Measurements from ENCODE around the gene RNF215. TPM values are rescaled to one million over a fixed set of nuclear protein-coding genes. Genes with fewer than 3 reads are reported as not detected.
A peak's percentile ranks its signal among the peaks of the same experiment; 100 is the strongest.

RNF215 gene
- total and polyA plus RNA-seq, 3 donors from 2014 or later: 18.2 to 24.6 (median 20.9) TPM

DNA sequence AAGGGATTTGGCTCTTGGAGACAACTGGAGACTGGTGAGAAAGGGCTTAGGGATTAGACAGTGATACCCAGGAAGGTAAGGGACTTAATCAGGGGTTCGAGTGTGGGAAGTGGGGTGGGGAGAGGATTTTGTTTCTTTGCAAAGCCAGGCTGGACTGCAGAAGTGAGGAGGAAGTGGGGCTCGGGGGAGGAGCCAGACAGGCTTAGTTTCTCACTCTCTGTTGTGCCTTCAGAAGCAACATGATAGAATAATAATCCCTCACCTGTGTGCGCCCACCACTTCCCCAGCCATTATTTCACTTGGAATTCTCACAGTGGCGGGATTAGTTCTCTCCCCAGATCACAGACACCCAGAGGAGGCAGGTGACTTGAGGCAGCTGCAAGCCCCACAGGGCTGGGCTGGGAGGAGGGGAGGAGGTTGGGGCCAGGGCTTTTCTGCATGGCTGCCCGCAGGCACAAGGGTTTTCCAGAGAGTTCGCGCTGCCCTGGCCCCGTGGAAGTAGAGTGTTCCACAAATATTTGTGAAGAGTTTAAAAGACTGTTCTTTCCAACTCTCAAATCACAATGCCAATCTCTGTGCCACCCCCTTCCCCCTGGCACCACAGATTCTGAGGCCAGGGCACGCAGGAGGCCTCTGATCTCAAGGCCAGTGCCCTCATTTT is 5.6 kb upstream of the RNF215 start:
- TF ChIP-seq CTCF (IDR thresholded peaks at IDR 0.05) (no peak), POLR2A (IDR thresholded peaks at IDR 0.05) (no peak)
- no peaks in the 10 kb centered on the region for H3K36me3 ChIP-seq (ENCODE audit: low read depth, missing control alignments)
- H3K27ac ChIP-seq: no peak overlapping the region
- no peak overlapping the region for H3K4me3 ChIP-seq
- no peaks in the 10 kb centered on the region for H3K27me3 ChIP-seq
- intact Hi-C loops (cut with DNase I; ENCODE audit: low total_unique reads): no loop called here
- H3K4me1 ChIP-seq: peaks cover 13% of the 10 kb centered on the region
- no peaks in the 10 kb centered on the region for H3K9me3 ChIP-seq
- WGBS, 2 donors: 70 to 75% methylated on average over 9 of the region's 9 CpGs
- no peak for DNase-seq

- Histone ChIP-seq H3K36me3 (ENCODE audit: low read depth, missing control alignments) (no peaks in the 10 kb centered on the region), H3K27ac (no peak overlapping the region), H3K27me3 (no peaks in the 10 kb centered on the region), H3K4me1 (peaks cover 10% of the 10 kb centered on the region), H3K9me3 (no peaks in the 10 kb centered on the region), H3K4me3 (no peak overlapping the region)
- intact Hi-C loops (cut with DNase I; ENCODE audit: low total_unique reads): loop anchor here (2.0 kb wide), 1 partner anchor 104 kb away; no protein-coding TSS in a partner anchor
- DNase-seq: peak; percentile 57
- no peak for TF ChIP-seq POLR2A (IDR thresholded peaks at IDR 0.05)
- peak; percentile 52 to 60 (median 56) for TF ChIP-seq CTCF (IDR thresholded peaks at IDR 0.05)
- 72 to 82% methylated on average over 5 of the region's 5 CpGs for WGBS, 2 donors
Measured at GRCh38 chr22:30390974-30391691, 3.9 kb upstream of the RNF215 start.

- no peaks in the 10 kb centered on the region for H3K36me3 ChIP-seq (ENCODE audit: low read depth, missing control alignments)
- TF ChIP-seq POLR2A (IDR thresholded peaks at IDR 0.05) (no peak), CTCF (IDR thresholded peaks at IDR 0.05) (no peak)
- WGBS, 2 donors: 11 to 18% methylated on average over 9 to 10 of the region's 10 CpGs
- intact Hi-C loops (cut with DNase I; ENCODE audit: low total_unique reads): loop anchor here (5.0 kb wide), 1 partner anchor 124 kb away; no protein-coding TSS in a partner anchor
- H3K4me1 ChIP-seq: peaks cover 10% of the 10 kb centered on the region
- no peaks in the 10 kb centered on the region for H3K27me3 ChIP-seq
- peak overlapping the region in 1 of 2 donors; percentile 69 for H3K27ac ChIP-seq
- H3K9me3 ChIP-seq: no peaks in the 10 kb centered on the region
- peak overlapping the region; percentile 58 to 59 for H3K4me3 ChIP-seq
- no peak for DNase-seq
Measured at GRCh38 chr22:30386608-30386959, 627 bp downstream of the RNF215 start.

- H3K4me3 ChIP-seq: no peak overlapping the region
Measured at GRCh38 chr22:30385942-30386341, 1.3 kb downstream of the RNF215 start.

More at GRCh38 chr22:30385942-30386341, 1.3 kb downstream of the RNF215 start:
- H3K9me3 ChIP-seq: no peaks in the 10 kb centered on the region
- intact Hi-C loops (cut with DNase I; ENCODE audit: low total_unique reads): loop anchor here (5.0 kb wide), 1 partner anchor 124 kb away; no protein-coding TSS in a partner anchor
- H3K4me1 ChIP-seq: peaks cover 10% of the 10 kb centered on the region
- TF ChIP-seq POLR2A (IDR thresholded peaks at IDR 0.05): no peak
- TF ChIP-seq CTCF (IDR thresholded peaks at IDR 0.05): no peak
- H3K36me3 ChIP-seq (ENCODE audit: low read depth, missing control alignments): no peaks in the 10 kb centered on the region
- H3K27me3 ChIP-seq: no peaks in the 10 kb centered on the region
- H3K27ac ChIP-seq: no peak overlapping the region
- DNase-seq: no peak
- WGBS, 2 donors: 87 to 92% methylated on average over 10 of the region's 10 CpGs
